Measurements from ENCODE around the gene TAGLN3. TPM values are rescaled to one million over a fixed set of nuclear protein-coding genes. Genes with fewer than 3 reads are reported as not detected.
A peak's percentile ranks its signal among the peaks of the same experiment; 100 is the strongest.

The TAGLN3 gene
- total RNA-seq, 1 experiment from 2014 or later, result not detected

DNA sequence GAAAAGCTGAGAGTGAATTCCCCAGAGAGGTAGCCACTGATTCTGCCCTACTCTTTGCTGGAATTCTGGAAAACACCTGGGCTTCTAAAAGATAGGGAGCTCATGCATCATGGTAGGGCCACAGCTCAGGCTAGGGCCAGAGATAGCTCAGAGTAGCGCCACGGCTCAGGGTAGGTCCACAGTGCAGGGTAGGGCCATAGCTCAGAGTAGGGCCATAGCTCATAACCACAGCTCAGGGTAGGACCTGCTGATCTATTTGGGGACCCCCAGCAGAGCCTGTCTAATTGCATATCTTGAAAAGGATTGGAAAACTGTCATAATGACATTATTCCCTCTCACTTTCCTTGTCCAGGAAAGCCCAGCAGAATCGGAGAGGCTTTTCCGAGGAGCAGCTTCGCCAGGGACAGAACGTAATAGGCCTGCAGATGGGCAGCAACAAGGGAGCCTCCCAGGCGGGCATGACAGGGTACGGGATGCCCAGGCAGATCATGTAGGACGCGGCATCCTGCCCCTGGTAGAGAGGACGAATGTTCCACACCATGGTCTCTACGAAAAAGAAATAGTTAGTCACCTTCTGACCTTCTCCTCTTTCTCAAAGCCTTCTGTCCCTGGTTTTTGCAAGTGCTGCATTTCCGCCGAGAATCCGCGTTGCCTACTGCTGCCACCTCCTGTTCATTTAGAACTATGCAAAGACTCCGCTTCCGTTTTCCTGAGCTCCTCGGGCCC is 14.5 kb downstream of the TAGLN3 start:
- ChIA-PET CTCF (interaction anchor here (0.6 to 2.2 kb wide), 14 partner anchors 10 to 344 kb away, joined by 3 to 41 read pairs (median 4); partner anchors contain the start of genes ABHD10 and PHLDB2), POLR2A (interaction anchor here (0.6 to 0.7 kb wide), 3 partner anchors 14 to 153 kb away, joined by 3 to 4 read pairs (median 4); no protein-coding TSS in a partner anchor)
- Histone ChIP-seq H3K9me3 (ENCODE audit: control insufficient read depth, insufficient read depth, low read depth, low read length) (no peaks in the 10 kb centered on the region), H3K27me3 (ENCODE audit: control insufficient read depth, insufficient read depth, low read length) (no peaks in the 10 kb centered on the region), H3K4me3 (ENCODE audit: low read depth in 2 of 2, low read length in 2 of 2) (no peak overlapping the region; a peak in 1 of 4 replicates), H3K4me1 (ENCODE audit: control insufficient read depth, insufficient read depth, low read length) (no peaks in the 10 kb centered on the region), H3K36me3 (ENCODE audit: control insufficient read depth, insufficient read depth, low read length) (no peaks in the 10 kb centered on the region), H3K27ac (ENCODE audit: low read length) (no peak overlapping the region)
- in situ Hi-C loops (cut with HindIII; ENCODE audit: low pct_unique_long_range_greater_than_20kb, low sequenced_read_pairs), result no loop called here
- peak; percentile 93 for ATAC-seq
- no peak for TF ChIP-seq SIN3A (IDR thresholded peaks at IDR 0.05; ENCODE audit: borderline replicate concordance, insufficient read depth, low read depth, low read length)
- no peak for TF ChIP-seq TCF7L2 (IDR thresholded peaks at IDR 0.05; ENCODE audit: low read depth, low read length)
- TF ChIP-seq POLR2AphosphoS5 (IDR thresholded peaks at IDR 0.05; ENCODE audit: low read depth, low read length), result no peak
- peak; percentile 91 for TF ChIP-seq CTCF (IDR thresholded peaks at IDR 0.05)
- TF ChIP-seq REST (IDR thresholded peaks at IDR 0.05; ENCODE audit: insufficient read depth in 1 of 2, low read depth in 2 of 2, low read length in 1 of 2), result no peak
- intact Hi-C loops (cut with micrococcal nuclease; ENCODE audit: unreplicated experiment), result loop anchor here (2.0 kb wide), 1 partner anchor 296 kb away; no protein-coding TSS in a partner anchor
- no TSS peak for BruUV-seq (replicated peaks)
- DNase-seq (ENCODE audit: low read depth, low spot score), result peak; percentile 55

GRCh38 chr3:112013784-112014143 is 15.0 kb downstream of the TAGLN3 start:
- POLR2A ChIA-PET, result interaction anchor here (0.6 kb wide), 2 partner anchors 39 to 154 kb away, joined by 4 read pairs; no protein-coding TSS in a partner anchor
- BruUV-seq (replicated peaks), result no TSS peak

More at GRCh38 chr3:112013784-112014143, 15.0 kb downstream of the TAGLN3 start:
- DNase-seq (ENCODE audit: low read depth, low spot score) (no peak), ATAC-seq (peak; percentile 75)
- no peaks in the 10 kb centered on the region for H3K9me3 ChIP-seq (ENCODE audit: control insufficient read depth, insufficient read depth, low read depth, low read length)
- in situ Hi-C loops (cut with HindIII; ENCODE audit: low pct_unique_long_range_greater_than_20kb, low sequenced_read_pairs), result no loop called here
- intact Hi-C loops (cut with micrococcal nuclease; ENCODE audit: unreplicated experiment), result loop anchor here (2.0 kb wide), 1 partner anchor 297 kb away; no protein-coding TSS in a partner anchor
- no peaks in the 10 kb centered on the region for H3K4me1 ChIP-seq (ENCODE audit: control insufficient read depth, insufficient read depth, low read length)
- H3K36me3 ChIP-seq (ENCODE audit: control insufficient read depth, insufficient read depth, low read length), result no peaks in the 10 kb centered on the region
- CTCF ChIA-PET, result interaction anchor here (0.6 to 2.2 kb wide), 14 partner anchors 11 to 345 kb away, joined by 3 to 41 read pairs (median 4); partner anchors contain the start of genes ABHD10 and PHLDB2
- TF ChIP-seq CTCF (IDR thresholded peaks at IDR 0.05) (peak; percentile 62), REST (IDR thresholded peaks at IDR 0.05; ENCODE audit: insufficient read depth in 1 of 2, low read depth in 2 of 2, low read length in 1 of 2) (no peak)
- H3K27ac ChIP-seq (ENCODE audit: low read length), result no peak overlapping the region
- no peak overlapping the region for H3K4me3 ChIP-seq (ENCODE audit: low read depth in 2 of 2, low read length in 2 of 2)
- no peaks in the 10 kb centered on the region for H3K27me3 ChIP-seq (ENCODE audit: control insufficient read depth, insufficient read depth, low read length)
